GM18909 (cell line): Measurements from ENCODE around the gene PPP6R1.

Source experiments
- ATAC-seq: cut with Tn5 transposase; IDR thresholded peaks from one replicate; pipeline ENCODE4 v1.9.1; 2021; ENCODE audit warnings: mild to moderate bottlenecking; ENCODE audit not compliant: unreplicated experiment, poor library complexity

PPP6R1 gene

GRCh38 chr19:55258828-55259539 lies at the start of gene PPP6R1:
TSS of gene PPP6R1 (minus strand) at chr19:55259017. CDS start at chr19:55247103, 11,914 bp downstream.
- peak; percentile 72 for ATAC-seq

DNA sequence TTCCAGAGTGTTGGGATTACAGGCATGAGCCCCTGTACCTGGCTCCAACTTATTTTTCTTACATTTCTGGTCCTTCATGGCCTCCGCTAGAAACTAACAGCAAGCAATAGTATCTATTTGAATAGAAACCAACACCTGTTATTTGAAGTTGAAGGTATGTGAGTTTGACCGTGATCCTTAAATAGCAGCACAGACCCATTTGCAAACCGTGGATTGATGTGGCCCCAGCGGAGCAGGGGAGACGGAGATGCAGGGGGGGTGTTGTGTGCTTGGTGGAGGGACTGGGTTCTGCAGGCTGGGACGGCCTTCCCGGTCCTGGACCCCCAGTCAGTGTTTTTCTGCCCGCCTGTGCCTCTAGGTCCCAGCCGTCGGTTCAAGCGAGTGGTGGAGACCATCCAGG lies 49.5 kb upstream of the PPP6R1 start:
- ATAC-seq, result no peak

DNA sequence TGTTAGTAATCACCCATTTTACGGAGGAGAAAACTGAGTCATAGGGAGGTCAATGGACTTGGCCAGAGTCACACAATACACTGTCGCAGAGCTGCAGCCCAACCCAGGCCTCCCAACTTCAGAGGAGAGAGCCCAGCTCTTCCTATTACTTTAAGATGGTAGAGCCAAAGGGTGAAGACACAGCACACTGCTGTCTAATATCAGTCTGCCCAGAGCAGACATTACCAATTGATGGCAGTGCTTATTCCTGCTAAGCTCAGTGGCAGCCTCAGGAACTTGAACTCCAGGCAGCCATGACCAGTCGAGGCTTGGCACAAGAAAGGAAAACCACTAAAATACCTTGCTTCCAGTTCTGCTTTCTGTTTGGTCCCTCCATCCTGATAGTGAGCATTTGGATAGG lies 47.9 kb upstream of the PPP6R1 start:
- ATAC-seq, result no peak

GRCh38 chr19:55305983-55306562 lies 47.3 kb upstream of the PPP6R1 start:
- no peak for ATAC-seq

GRCh38 chr19:55305491-55305890 lies 46.7 kb upstream of the PPP6R1 start:
- no peak for ATAC-seq

- ATAC-seq, result no peak
These were observed 46.2 kb upstream of the PPP6R1 start for GRCh38 chr19:55304980-55305379.

DNA sequence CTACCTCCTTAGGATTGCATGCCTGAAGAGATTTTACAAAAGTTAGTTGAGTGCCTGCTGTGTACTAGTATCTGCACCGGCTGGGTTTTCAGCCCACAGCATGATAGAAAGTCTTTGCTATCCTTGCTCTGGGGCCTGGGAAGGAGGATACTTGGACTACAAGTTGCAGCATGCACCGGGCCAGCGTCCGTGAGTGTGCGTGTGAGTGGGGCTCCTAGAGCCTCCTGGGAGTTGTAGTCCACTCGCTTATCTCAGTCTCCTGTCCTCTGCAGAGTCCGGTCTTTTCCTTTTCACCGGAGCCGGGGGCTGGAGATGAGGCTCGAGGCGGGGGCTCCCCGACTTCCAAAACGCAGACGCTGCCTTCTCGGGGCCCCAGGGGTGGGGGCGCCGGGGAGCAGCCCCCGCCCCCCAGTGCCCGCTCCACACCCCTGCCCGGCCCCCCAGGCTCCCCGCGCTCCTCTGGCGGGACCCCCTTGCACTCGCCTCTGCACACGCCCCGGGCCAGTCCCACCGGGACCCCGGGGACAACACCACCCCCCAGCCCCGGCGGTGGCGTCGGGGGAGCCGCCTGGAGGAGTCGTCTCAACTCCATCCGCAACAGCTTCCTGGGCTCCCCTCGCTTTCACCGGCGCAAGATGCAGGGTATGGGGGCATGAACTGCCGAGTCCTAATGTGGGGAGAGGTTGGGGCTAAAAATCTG lies 45.6 kb upstream of the PPP6R1 start:
- no peak for ATAC-seq

GRCh38 chr19:55303477-55303876 lies 44.7 kb upstream of the PPP6R1 start:
- ATAC-seq, result no peak

GRCh38 chr19:55302318-55302703 lies 43.5 kb upstream of the PPP6R1 start:
- ATAC-seq, result no peak

- ATAC-seq, result peak; percentile 74
These were observed 42.9 kb upstream of the PPP6R1 start for GRCh38 chr19:55301459-55302317.

GRCh38 chr19:55300886-55301458 lies 42.2 kb upstream of the PPP6R1 start:
- no peak for ATAC-seq

GRCh38 chr19:55299991-55300390 lies 41.2 kb upstream of the PPP6R1 start:
- ATAC-seq, result no peak

DNA sequence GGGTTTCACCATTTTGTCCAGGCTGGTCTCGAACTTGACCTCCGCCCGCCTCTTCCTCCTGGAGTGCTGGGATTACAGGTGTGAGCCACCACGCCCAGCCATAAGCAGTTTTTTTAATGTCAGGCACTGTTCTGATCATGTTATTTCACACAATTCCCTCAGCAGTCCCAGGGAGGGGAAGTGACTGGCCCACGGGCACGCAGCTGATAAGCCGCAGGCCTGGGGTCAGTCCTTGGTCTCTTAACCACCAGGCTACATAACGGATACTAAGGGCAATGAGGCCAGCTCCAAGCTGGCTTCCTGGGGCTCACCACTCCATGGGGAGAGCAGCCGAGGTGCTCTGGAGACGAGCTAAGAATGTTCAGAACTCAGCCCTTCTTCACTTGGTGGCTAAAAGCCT lies 38.5 kb upstream of the PPP6R1 start:
- ATAC-seq, result no peak

DNA sequence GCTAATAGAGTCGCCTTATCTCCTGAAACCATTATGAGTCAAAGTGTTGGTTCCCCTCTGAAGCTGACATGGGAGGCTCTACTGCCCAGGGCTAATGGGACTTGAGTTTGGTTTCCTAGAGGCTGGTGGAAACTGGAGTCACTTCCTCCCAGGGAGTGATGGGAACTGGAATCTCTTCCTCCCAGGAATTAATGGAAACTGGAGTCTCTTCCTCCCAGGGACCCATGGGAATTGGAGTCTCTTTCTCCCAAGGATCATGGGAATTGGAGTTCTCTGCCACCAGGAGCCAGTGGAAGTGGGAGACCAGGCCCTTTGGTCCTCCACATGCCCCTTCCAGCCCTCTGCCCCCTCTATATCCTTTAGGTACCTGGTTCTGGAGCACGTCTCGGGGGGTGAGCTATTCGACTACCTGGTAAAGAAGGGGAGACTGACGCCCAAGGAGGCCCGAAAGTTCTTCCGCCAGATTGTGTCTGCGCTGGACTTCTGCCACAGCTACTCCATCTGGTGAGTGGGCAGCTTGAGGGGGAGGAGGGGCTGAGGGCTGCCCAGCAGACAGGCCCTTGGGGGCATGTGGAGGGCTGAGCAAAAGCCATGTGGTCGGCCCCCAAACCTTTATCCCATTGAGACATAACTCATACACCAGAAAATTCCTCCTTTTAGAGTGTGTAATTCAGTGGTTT lies 30.4 kb upstream of the PPP6R1 start:
- no peak for ATAC-seq

DNA sequence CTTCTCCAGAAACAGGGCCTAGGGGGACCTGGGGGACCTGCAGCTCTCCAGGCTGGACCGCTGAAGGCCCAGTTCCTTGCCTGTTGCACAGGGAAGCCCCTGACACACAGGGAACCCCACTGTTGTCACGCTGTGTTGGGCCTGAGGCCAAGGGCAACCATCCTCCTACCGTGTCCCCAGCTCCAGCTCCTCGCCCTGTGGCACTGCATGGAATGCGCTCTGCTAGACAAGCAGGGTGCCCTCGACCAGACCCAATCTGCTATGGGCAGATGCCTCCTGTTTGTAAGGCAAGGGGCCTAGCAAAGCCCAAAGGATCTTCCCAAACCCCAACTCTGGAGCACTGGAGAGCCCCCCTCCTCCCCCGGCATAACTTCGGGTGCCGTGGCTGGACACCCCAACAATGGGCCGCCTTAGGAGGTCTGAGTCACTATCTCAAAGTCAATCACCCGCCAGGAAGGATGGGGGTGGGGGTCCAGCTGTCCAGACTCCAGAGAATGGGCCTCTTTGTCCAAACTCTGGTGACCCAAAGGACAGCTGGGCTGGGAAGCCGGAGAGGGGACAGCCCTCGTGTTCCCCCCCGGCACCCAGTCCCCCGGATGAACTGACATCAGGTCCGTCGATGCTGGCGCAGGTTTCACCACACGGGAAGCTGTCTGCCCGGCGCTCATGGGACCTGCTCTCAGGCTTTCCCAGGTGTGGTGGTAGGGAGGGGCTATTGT lies 28.7 kb upstream of the PPP6R1 start:
- no peak for ATAC-seq

DNA sequence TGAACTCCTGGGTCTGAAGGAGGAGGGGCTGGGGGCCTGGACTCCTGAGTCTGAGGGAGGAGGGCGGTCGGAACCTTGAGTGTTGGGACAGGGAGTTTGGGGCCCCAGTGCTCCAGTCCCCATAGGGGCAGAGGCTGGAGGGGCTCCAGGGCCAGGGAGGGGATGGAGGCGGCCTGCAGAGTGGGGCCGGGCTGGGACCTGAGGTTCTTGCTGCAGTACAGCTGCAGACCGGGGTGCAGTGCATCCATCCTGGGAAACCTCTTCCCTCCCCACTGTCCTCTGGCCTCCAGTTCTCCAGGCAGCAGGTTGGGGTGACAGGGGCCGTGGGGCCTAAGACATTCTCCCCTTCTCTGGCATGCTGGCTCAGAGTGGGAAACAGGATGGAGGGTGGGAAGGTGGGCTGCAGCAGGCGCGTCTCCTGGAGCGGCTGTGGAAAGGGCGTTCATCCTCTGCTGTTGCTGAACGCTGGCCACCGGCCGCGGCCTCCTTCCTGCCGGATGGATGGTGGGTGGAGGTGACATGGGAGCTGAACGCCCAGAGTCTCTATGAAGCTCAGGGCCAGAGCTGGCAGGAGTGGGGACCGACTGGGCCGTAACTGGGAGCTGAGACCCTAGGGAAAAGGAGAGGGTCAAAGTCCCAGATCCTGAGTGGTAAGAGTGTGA lies 26.5 kb upstream of the PPP6R1 start:
- no peak for ATAC-seq

DNA sequence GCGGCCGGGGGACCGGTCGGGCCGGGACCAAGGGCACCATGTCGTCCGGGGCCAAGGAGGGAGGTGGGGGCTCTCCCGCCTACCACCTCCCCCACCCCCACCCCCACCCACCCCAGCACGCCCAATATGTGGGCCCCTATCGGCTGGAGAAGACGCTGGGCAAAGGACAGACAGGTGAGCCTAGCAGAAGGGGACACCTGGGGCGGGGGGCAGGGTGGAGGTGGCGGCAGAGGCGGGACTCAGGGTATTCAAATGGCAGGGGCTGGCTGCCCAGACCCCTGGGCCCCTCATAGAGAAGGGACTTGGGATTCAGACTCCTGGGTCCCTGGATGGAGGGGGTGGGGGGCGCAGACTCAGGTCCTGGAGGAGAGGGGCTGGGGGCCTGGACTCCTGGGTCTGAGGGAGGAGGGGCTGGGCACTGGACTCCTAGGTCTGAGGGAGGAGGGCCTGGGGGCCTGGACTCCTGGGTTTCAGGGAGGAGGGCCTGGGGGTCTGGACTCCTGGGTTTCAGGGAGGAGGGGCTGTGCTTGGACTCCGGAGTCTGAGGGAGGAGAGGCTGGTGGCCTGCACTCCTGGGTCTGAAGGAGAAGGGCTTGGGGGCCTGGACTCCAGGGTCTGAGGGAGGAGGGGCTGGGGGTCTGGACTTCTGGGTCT lies 25.7 kb upstream of the PPP6R1 start:
- ATAC-seq, result no peak
